ENCODE results near the gene PNMA6E. TPM values are rescaled to one million over a fixed set of nuclear protein-coding genes. Genes with fewer than 3 reads are reported as not detected.

Gene PNMA6E
- total and polyA plus RNA-seq, 2 experiments from 2014 or later, result not detected

GRCh38 chrX:153440556-153441135 lies 39.5 kb upstream of the PNMA6E start:
- Mint-ChIP-seq H3K36me3 (ENCODE audit: low read depth) (no peaks in the 10 kb centered on the region), H3K27ac (no peak overlapping the region), H3K4me3 (no peak overlapping the region), H3K27me3 (ENCODE audit: insufficient read depth, low read depth, poor library complexity) (peaks cover 3% of the 10 kb centered on the region), H3K4me1 (no peaks in the 10 kb centered on the region), H3K9me3 (no peaks in the 10 kb centered on the region)
- ATAC-seq, result no peak
- Histone ChIP-seq H3K27me3 (ENCODE audit: insufficient read depth) (no peaks in the 10 kb centered on the region), H3K36me3 (ENCODE audit: insufficient read depth) (no peaks in the 10 kb centered on the region), H3K9me2 (ENCODE audit: insufficient read depth) (no peaks in the 10 kb centered on the region), H3K4me3 (no peak overlapping the region), H3K79me2 (replicated peaks; ENCODE audit: insufficient read depth) (no peaks in the 10 kb centered on the region), H4K20me1 (replicated peaks; ENCODE audit: insufficient read depth) (no peaks in the 10 kb centered on the region), H3K4me1 (ENCODE audit: insufficient read depth) (no peaks in the 10 kb centered on the region), H2AFZ (no peak overlapping the region), H3K27ac (ENCODE audit: low read depth) (no peak overlapping the region), H3F3A (replicated peaks; ENCODE audit: low read depth) (no peaks in the 10 kb centered on the region), H3K4me2 (no peak overlapping the region)
- DNase-seq (ENCODE audit: low spot score), result no peak
- TF ChIP-seq POLR2AphosphoS5 (IDR thresholded peaks at IDR 0.05; ENCODE audit: low read depth) (no peak), REST (IDR thresholded peaks at IDR 0.05; ENCODE audit: unreplicated experiment) (no peak), EZH2phosphoT487 (IDR thresholded peaks at IDR 0.05; ENCODE audit: unreplicated experiment) (no peak), EZH2 (IDR thresholded peaks at IDR 0.05; ENCODE audit: low read depth, unreplicated experiment) (no peak), ZNF462 (CRISPR knock-in tag; IDR thresholded peaks at IDR 0.05) (no peak), STAT1 (IDR thresholded peaks at IDR 0.05; ENCODE audit: unreplicated experiment) (no peak), NANOG (IDR thresholded peaks at IDR 0.05; ENCODE audit: borderline replicate concordance) (no peak), CTCF (conservative IDR thresholded peaks at IDR 0.05; ENCODE audit: low read depth in 2 of 2) (no peak), ETS1 (IDR thresholded peaks at IDR 0.05) (no peak), ZNF114 (CRISPR knock-in tag; IDR thresholded peaks at IDR 0.05) (no peak)
